KMS-11 (cell line): ENCODE data around the gene KCTD21.

ENCODE experiments used
- H2AFZ ChIP-seq: fragments of 200-600 bp; sonication (generic); 2 replicates; pipeline ENCODE4 v1.6.1; 2016; ENCODE audit warnings: antibody characterized with exemption, mixed run types, low read depth
- H3K27ac ChIP-seq: fragments of 200-600 bp; sonication (generic); 2 replicates; pipeline ENCODE4 v1.6.1; 2016; ENCODE audit warnings: mild to moderate bottlenecking, mixed run types
- H3K27me3 ChIP-seq: fragments of 200-600 bp; sonication (generic); 2 replicates; pipeline ENCODE4 v1.6.1; 2017; ENCODE audit warnings: mild to moderate bottlenecking, low read depth, mixed run types, moderate library complexity; ENCODE audit not compliant: insufficient read depth
- H3K36me3 ChIP-seq: fragments of 200-600 bp; sonication (generic); 2 replicates; pipeline ENCODE4 v1.6.1; 2017; ENCODE audit warnings: mild to moderate bottlenecking, mixed run types; ENCODE audit not compliant: insufficient read depth
- H3K4me1 ChIP-seq: fragments of 200-600 bp; sonication (generic); 2 replicates; pipeline ENCODE4 v1.6.1; 2016; ENCODE audit warnings: mild to moderate bottlenecking, low read depth, mixed run types; ENCODE audit not compliant: poor library complexity, severe bottlenecking
- H3K4me2 ChIP-seq: fragments of 200-600 bp; sonication (generic); 2 replicates; pipeline ENCODE4 v1.7.0; 2016; ENCODE audit warnings: mild to moderate bottlenecking, mixed run types
- H3K4me3 ChIP-seq: fragments of 200-600 bp; sonication (generic); IDR thresholded peaks from 2 replicates; pipeline ENCODE4 v1.6.1; 2017; ENCODE audit warnings: low read depth, low read length, mixed read lengths; ENCODE audit not compliant: insufficient read depth
- H3K79me2 ChIP-seq: fragments of 200-600 bp; sonication (generic); 2 replicates; pipeline ENCODE4 v1.6.1; 2016; ENCODE audit warnings: low read depth, mixed run types; ENCODE audit not compliant: insufficient read depth
- H3K9ac ChIP-seq: fragments of 200-600 bp; sonication (generic); 2 replicates; pipeline ENCODE4 v1.6.1; 2016; ENCODE audit warnings: mild to moderate bottlenecking, mixed run types
- H4K20me1 ChIP-seq: fragments of 200-600 bp; sonication (generic); 2 replicates; pipeline ENCODE4 v1.6.1; 2016; ENCODE audit warnings: mild to moderate bottlenecking, mixed run types; ENCODE audit not compliant: insufficient read depth
- CTCF ChIP-seq: fragments of 200-600 bp; sonication (generic); conservative IDR thresholded peaks from 2 replicates; pipeline ENCODE4 v1.6.1; 2017; ENCODE audit warnings: low read depth, mild to moderate bottlenecking, antibody characterized with exemption, low read length, moderate library complexity, mixed read lengths

The KCTD21 gene

GRCh38 chr11:78170874-78171549 is 17.4 kb downstream of the KCTD21 start:
- Histone ChIP-seq H3K27me3 (no peaks in the 10 kb centered on the region), H3K4me1 (no peaks in the 10 kb centered on the region), H2AFZ (no peak overlapping the region), H3K4me3 (no peak overlapping the region), H4K20me1 (no peaks in the 10 kb centered on the region), H3K36me3 (no peaks in the 10 kb centered on the region), H3K4me2 (no peak overlapping the region), H3K27ac (no peak overlapping the region), H3K79me2 (no peaks in the 10 kb centered on the region), H3K9ac (no peak overlapping the region)
- TF ChIP-seq CTCF, result no peak

- Histone ChIP-seq H3K9ac (no peak overlapping the region), H3K79me2 (no peaks in the 10 kb centered on the region), H3K27me3 (no peaks in the 10 kb centered on the region), H3K27ac (no peak overlapping the region), H3K4me3 (no peak overlapping the region), H3K4me1 (no peaks in the 10 kb centered on the region), H3K36me3 (no peaks in the 10 kb centered on the region), H4K20me1 (no peaks in the 10 kb centered on the region), H3K4me2 (no peak overlapping the region), H2AFZ (no peak overlapping the region)
- TF ChIP-seq CTCF, result no peak
Measured at GRCh38 chr11:78170413-78170812, 18.0 kb downstream of the KCTD21 start.

- no peak for TF ChIP-seq CTCF
- Histone ChIP-seq H3K79me2 (no peaks in the 10 kb centered on the region), H3K4me3 (no peak overlapping the region), H3K36me3 (no peaks in the 10 kb centered on the region), H3K4me2 (no peak overlapping the region), H3K27me3 (no peaks in the 10 kb centered on the region), H3K9ac (no peak overlapping the region), H3K4me1 (no peaks in the 10 kb centered on the region), H2AFZ (no peak overlapping the region), H4K20me1 (no peaks in the 10 kb centered on the region), H3K27ac (no peak overlapping the region)
Measured at GRCh38 chr11:78168539-78169477, 19.6 kb downstream of the KCTD21 start.

GRCh38 chr11:78166855-78167469 is 21.5 kb downstream of the KCTD21 start:
- Histone ChIP-seq H3K27ac (no peak overlapping the region), H2AFZ (no peak overlapping the region), H3K36me3 (no peaks in the 10 kb centered on the region), H4K20me1 (no peaks in the 10 kb centered on the region), H3K27me3 (no peaks in the 10 kb centered on the region), H3K9ac (no peak overlapping the region), H3K4me2 (no peak overlapping the region), H3K79me2 (no peaks in the 10 kb centered on the region), H3K4me1 (no peaks in the 10 kb centered on the region), H3K4me3 (no peak overlapping the region)
- no peak for TF ChIP-seq CTCF
